WTC11 (cell line): Measurements from ENCODE around the gene SLC49A3. TPM values are rescaled to one million over a fixed set of nuclear protein-coding genes. Genes with fewer than 3 reads are reported as not detected.
A peak's percentile ranks its signal among the peaks of the same experiment; 100 is the strongest.

Source experiments
- ATAC-seq: fragments of 200-7000 bp; cut with Tn5 transposase; 2 replicates; pipeline ENCODE4 v1.10.0; 2021; ENCODE audit warnings: mild to moderate bottlenecking, moderate library complexity
- CTCF ChIA-PET: fragments of 300-600 bp; sonication (Branson Sonifier 250); formaldehyde crosslinking; loops from one replicate; lab custom pipeline; 2021; ENCODE audit warnings: antibody characterized with exemption; lab: Charles Lee
- POLR2A ChIA-PET: fragments of 350-600 bp; sonication (Branson Sonifier 250); formaldehyde crosslinking; loops from one replicate; lab custom pipeline; 2021; ENCODE audit warnings: antibody characterized with exemption; lab: Charles Lee
- DNase-seq: peaks from one replicate; pipeline ENCODE4 v3.0.0; 2021; ENCODE audit warnings: low spot score
- H3K27ac Mint-ChIP-seq: 2 replicates; pipeline ENCODE4 v1.8.0; 2021; ENCODE audit warnings: mixed read lengths
- H3K27me3 Mint-ChIP-seq: 2 replicates; pipeline ENCODE4 v1.8.0; 2021; ENCODE audit warnings: low read depth, mild to moderate bottlenecking, moderate library complexity, mixed read lengths
- H3K36me3 Mint-ChIP-seq: 2 replicates; pipeline ENCODE4 v1.8.0; 2021; ENCODE audit warnings: mixed read lengths
- H3K4me1 Mint-ChIP-seq: 2 replicates; pipeline ENCODE4 v1.8.0; 2022; ENCODE audit warnings: mixed read lengths
- H3K4me3 Mint-ChIP-seq: 2 replicates; pipeline ENCODE4 v1.8.0; 2021; ENCODE audit warnings: mild to moderate bottlenecking, moderate library complexity, mixed read lengths
- H3K9me3 Mint-ChIP-seq: 2 replicates; pipeline ENCODE4 v1.8.0; 2021; ENCODE audit warnings: mixed read lengths
- AR ChIP-seq: fragments of 250-450 bp; sonication (Bioruptor Pico); IDR thresholded peaks from 2 replicates; pipeline ENCODE4 v1.9.0; 2021; ENCODE audit warnings: mild to moderate bottlenecking
- ARID4B ChIP-seq: sonication (generic); formaldehyde crosslinking; IDR thresholded peaks from 2 replicates; pipeline ENCODE4 v1.8.0; 2023; ENCODE audit warnings: missing genetic modification reagents, mild to moderate bottlenecking, borderline replicate concordance
- ATF6 ChIP-seq: sonication (generic); formaldehyde crosslinking; IDR thresholded peaks from 2 replicates; pipeline ENCODE4 v1.8.1; 2023; ENCODE audit warnings: mild to moderate bottlenecking, missing genetic modification reagents
- CBFB ChIP-seq: sonication (generic); formaldehyde crosslinking; IDR thresholded peaks from 2 replicates; pipeline ENCODE4 v1.8.1; 2022; ENCODE audit warnings: mild to moderate bottlenecking, low read depth, missing genetic modification reagents
- ELF4 ChIP-seq: sonication (generic); formaldehyde crosslinking; IDR thresholded peaks from 2 replicates; pipeline ENCODE4 v1.8.1; 2022; ENCODE audit warnings: low read depth, mild to moderate bottlenecking, moderate library complexity, missing genetic modification reagents
- FOXJ3 ChIP-seq: sonication (generic); formaldehyde crosslinking; IDR thresholded peaks from 2 replicates; pipeline ENCODE4 v1.9.0; 2021; ENCODE audit warnings: missing genetic modification reagents, mild to moderate bottlenecking, borderline replicate concordance
- GRHL2 ChIP-seq: fragments of 250-450 bp; sonication (Bioruptor Pico); IDR thresholded peaks from 2 replicates; pipeline ENCODE4 v1.8.0; 2022; ENCODE audit warnings: mild to moderate bottlenecking, moderate library complexity; ENCODE audit not compliant: insufficient replicate concordance, severe bottlenecking
- MLX ChIP-seq: sonication (generic); formaldehyde crosslinking; IDR thresholded peaks from 2 replicates; pipeline ENCODE4 v1.8.1; 2023; ENCODE audit warnings: mild to moderate bottlenecking, missing genetic modification reagents, moderate library complexity
- NR1H2 ChIP-seq: sonication (generic); formaldehyde crosslinking; IDR thresholded peaks from 2 replicates; pipeline ENCODE4 v1.9.0; 2021; ENCODE audit warnings: mild to moderate bottlenecking, moderate library complexity, missing genetic modification reagents
- NR2C2 ChIP-seq: sonication (generic); formaldehyde crosslinking; IDR thresholded peaks from 2 replicates; pipeline ENCODE4 v1.8.0; 2022; ENCODE audit warnings: mild to moderate bottlenecking, missing genetic modification reagents
- PREB ChIP-seq: sonication (generic); formaldehyde crosslinking; IDR thresholded peaks from 2 replicates; pipeline ENCODE4 v1.8.1; 2022; ENCODE audit warnings: mild to moderate bottlenecking, missing genetic modification reagents, moderate library complexity, borderline replicate concordance
- PRRX2 ChIP-seq: fragments of 250-450 bp; sonication (Bioruptor Pico); IDR thresholded peaks from 2 replicates; pipeline ENCODE4 v1.8.0; 2021; ENCODE audit warnings: mild to moderate bottlenecking
- RELA ChIP-seq: sonication (generic); formaldehyde crosslinking; IDR thresholded peaks from 2 replicates; pipeline ENCODE4 v1.8.1; 2022; ENCODE audit warnings: missing genetic modification reagents, mild to moderate bottlenecking, borderline replicate concordance
- SMAD4 ChIP-seq: sonication (generic); formaldehyde crosslinking; IDR thresholded peaks from 2 replicates; pipeline ENCODE4 v1.8.0; 2022; ENCODE audit warnings: mild to moderate bottlenecking, missing genetic modification reagents
- USF1 ChIP-seq: sonication (generic); formaldehyde crosslinking; IDR thresholded peaks from 2 replicates; pipeline ENCODE4 v1.8.0; 2022; ENCODE audit warnings: mild to moderate bottlenecking, missing genetic modification reagents
- ZNF423 ChIP-seq: fragments of 250-450 bp; sonication (Bioruptor Pico); IDR thresholded peaks from 2 replicates; pipeline ENCODE4 v2.1.2; 2022; ENCODE audit warnings: mild to moderate bottlenecking, moderate library complexity
- ZNF425 ChIP-seq: fragments of 250-450 bp; sonication (Bioruptor Pico); conservative IDR thresholded peaks from 2 replicates; pipeline ENCODE4 v1.9.0; 2021; ENCODE audit warnings: mild to moderate bottlenecking
- ZSCAN18 ChIP-seq: fragments of 250-450 bp; sonication (Bioruptor Pico); IDR thresholded peaks from 2 replicates; pipeline ENCODE4 v2.1.2; 2022; ENCODE audit warnings: mild to moderate bottlenecking, moderate library complexity
- total RNA-seq: library from RNA; stranded (reverse); gene quantifications from 3 replicates; pipeline ENCODE4 v1.2.3, GENCODE V29; 2021

Gene SLC49A3
- total RNA-seq, 1 experiment from 2014 or later = 5.8 TPM

- no peak for ATAC-seq
- TF ChIP-seq ZSCAN18 (no peak), GRHL2 (no peak), MLX (CRISPR knock-in tag) (no peak), ARID4B (CRISPR knock-in tag) (no peak), NR1H2 (CRISPR knock-in tag) (no peak), PRRX2 (CRISPR knock-in tag) (no peak), AR (CRISPR knock-in tag) (no peak), ELF4 (CRISPR knock-in tag) (no peak), SMAD4 (CRISPR knock-in tag) (no peak), CBFB (CRISPR knock-in tag) (no peak), FOXJ3 (CRISPR knock-in tag) (no peak), NR2C2 (CRISPR knock-in tag) (no peak), ZNF425 (no peak), ATF6 (CRISPR knock-in tag) (no peak), RELA (no peak), ZNF423 (no peak), PREB (CRISPR knock-in tag) (no peak), USF1 (no peak)
- TF ChIP-seq, all 79 proteins: peak for 0
- Mint-ChIP-seq H3K9me3 (peaks cover 22% of the 10 kb centered on the region), H3K27ac (no peak overlapping the region), H3K27me3 (peaks cover 7% of the 10 kb centered on the region), H3K4me3 (no peak overlapping the region), H3K4me1 (no peaks in the 10 kb centered on the region), H3K36me3 (peaks cover 6% of the 10 kb centered on the region; the same call in 1 of the 2 replicates)
- DNase-seq = peak; percentile 1
- POLR2A ChIA-PET = no interaction called here
- CTCF ChIA-PET = no interaction called here
Measured at GRCh38 chr4:632926-633325, 56.0 kb downstream of the SLC49A3 start.
